ENCODE data around the gene MRPL4. TPM values are rescaled to one million over a fixed set of nuclear protein-coding genes. Genes with fewer than 3 reads are reported as not detected.

Gene MRPL4
- total and polyA plus RNA-seq, 2 of the 13 experiments (the other 11 are each of a cell fraction or from before 2014, with no cell fraction given) = 40.6 to 42.5 TPM

DNA sequence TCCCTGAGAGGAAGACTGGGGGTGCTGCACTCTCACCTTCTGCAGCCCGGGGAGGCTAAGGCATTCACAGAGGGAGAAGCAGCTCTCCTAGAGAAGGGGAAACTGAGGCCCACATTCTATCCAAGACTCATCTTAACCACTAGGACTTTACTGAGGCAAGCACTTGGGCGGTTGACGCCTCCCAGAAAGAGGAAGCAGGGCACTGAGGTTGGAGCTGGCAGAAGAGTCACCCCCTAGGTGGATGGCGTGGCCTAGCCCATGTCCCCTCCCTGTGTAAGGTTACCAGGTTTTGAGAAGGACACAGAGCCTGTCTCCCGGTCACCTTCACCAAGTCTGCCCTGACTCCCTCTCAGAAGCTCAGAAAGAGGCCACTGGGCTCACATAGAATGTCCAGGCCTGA lies 23.6 kb upstream of the MRPL4 start (continued):
- TF ChIP-seq JARID2 (CRISPR knock-in tag; IDR thresholded peaks at IDR 0.05; ENCODE audit: insufficient replicate concordance) (no peak), ZNF83 (CRISPR knock-in tag; IDR thresholded peaks at IDR 0.05; ENCODE audit: borderline replicate concordance) (no peak), ZNF235 (CRISPR knock-in tag; IDR thresholded peaks at IDR 0.05; ENCODE audit: borderline replicate concordance) (no peak), ARID2 (CRISPR knock-in tag; IDR thresholded peaks at IDR 0.05; ENCODE audit: borderline replicate concordance) (no peak)
- TF ChIP-seq, protein P1, sequence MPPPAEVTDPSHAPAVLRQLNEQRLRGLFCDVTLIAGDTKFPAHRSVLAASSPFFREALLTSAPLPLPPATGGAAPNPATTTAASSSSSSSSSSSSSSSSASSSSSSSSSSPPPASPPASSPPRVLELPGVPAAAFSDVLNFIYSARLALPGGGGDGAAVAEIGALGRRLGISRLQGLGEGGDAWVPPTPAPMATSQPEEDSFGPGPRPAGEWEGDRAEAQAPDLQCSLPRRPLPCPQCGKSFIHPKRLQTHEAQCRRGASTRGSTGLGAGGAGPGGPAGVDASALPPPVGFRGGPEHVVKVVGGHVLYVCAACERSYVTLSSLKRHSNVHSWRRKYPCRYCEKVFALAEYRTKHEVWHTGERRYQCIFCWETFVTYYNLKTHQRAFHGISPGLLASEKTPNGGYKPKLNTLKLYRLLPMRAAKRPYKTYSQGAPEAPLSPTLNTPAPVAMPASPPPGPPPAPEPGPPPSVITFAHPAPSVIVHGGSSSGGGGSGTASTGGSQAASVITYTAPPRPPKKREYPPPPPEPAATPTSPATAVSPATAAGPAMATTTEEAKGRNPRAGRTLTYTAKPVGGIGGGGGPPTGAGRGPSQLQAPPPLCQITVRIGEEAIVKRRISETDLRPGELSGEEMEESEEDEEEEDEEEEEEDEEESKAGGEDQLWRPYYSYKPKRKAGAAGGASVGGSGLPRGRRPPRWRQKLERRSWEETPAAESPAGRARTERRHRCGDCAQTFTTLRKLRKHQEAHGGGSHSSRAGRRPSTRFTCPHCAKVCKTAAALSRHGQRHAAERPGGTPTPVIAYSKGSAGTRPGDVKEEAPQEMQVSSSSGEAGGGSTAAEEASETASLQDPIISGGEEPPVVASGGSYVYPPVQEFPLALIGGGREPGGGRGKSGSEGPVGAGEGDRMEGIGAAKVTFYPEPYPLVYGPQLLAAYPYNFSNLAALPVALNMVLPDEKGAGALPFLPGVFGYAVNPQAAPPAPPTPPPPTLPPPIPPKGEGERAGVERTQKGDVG (CRISPR knock-in tag; IDR thresholded peaks at IDR 0.05; ENCODE audit: borderline replicate concordance) = no peak
- TF ChIP-seq, protein P2, sequence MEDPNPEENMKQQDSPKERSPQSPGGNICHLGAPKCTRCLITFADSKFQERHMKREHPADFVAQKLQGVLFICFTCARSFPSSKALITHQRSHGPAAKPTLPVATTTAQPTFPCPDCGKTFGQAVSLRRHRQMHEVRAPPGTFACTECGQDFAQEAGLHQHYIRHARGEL (CRISPR knock-in tag; IDR thresholded peaks at IDR 0.05) = no peak

DNA sequence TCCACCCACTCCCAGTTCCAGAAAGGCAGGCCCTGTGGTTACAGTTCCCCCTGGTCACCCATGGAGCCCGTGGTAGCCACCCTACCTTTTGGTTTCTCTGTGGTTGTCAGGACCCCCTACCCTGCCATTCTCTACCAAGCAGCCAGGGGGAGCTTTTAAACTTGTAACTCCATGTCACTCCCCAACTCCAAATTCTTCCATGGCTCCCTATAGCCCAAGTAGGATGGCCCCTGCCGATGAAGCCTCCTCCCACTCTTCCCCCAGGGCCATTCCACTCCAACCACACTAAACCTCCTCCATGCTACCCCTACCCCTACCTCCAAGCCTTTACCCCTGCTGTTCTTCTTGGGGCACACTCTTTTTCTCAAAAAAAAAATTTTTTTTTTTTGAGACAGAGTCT lies 23.1 kb upstream of the MRPL4 start:
- H3K4me1 ChIP-seq (ENCODE audit: insufficient read depth, low read length) = peaks cover 21% of the 10 kb centered on the region
- no TSS peak for BruUV-seq (replicated peaks)
- H3K36me3 ChIP-seq (replicated peaks in 1 of 2; ENCODE audit: control insufficient read depth in 1 of 2, insufficient read depth in 2 of 2, low read length in 2 of 2) = no peaks in the 10 kb centered on the region
- H3K27me3 ChIP-seq (ENCODE audit: control insufficient read depth in 1 of 2, insufficient read depth in 2 of 2, low read length in 2 of 2) = peaks cover 2 to 11% of the 10 kb centered on the region in 2 experiments; a peak in 4 of 5 replicates
- H3K79me2 ChIP-seq (ENCODE audit: insufficient read depth, low read length) = no peaks in the 10 kb centered on the region
- no peak overlapping the region for H2AFZ ChIP-seq (ENCODE audit: low read length)
- no peak overlapping the region for H3K9ac ChIP-seq (ENCODE audit: insufficient read depth, low read depth, low read length)
- 40% methylated on average over 1 of the region's 2 CpGs for whole genome bisulfite sequencing (ENCODE audit: low lambda C conversion rate)
- ATAC-seq (peak; percentile 29), FAIRE-seq (no peak), DNase-seq (ENCODE audit: low spot score) (peak; percentile 48)
- in situ Hi-C loops (cut with HindIII; ENCODE audit: extremely low pct_ligation_motif_present, low pct_unique_long_range_greater_than_20kb) = no loop called here
- H4K20me1 ChIP-seq (ENCODE audit: insufficient read depth, low read length) = no peaks in the 10 kb centered on the region
- H3K4me2 ChIP-seq (ENCODE audit: low read depth, low read length) = no peak overlapping the region
- no peak overlapping the region for H3K4me3 ChIP-seq (replicated peaks in 1 of 3; ENCODE audit: insufficient read depth in 1 of 3, low read depth in 2 of 3, low read length in 3 of 3)
- intact Hi-C loops (cut with micrococcal nuclease; ENCODE audit: unreplicated experiment) = no loop called here
- POLR2A ChIA-PET = interaction anchor here (0.6 kb wide), 1 partner anchor 11 kb away, joined by 3 read pairs; no protein-coding TSS in a partner anchor
- H3K9me3 ChIP-seq (ENCODE audit: low read length) = no peaks in the 10 kb centered on the region
- H3K27ac ChIP-seq (ENCODE audit: extremely low read length, insufficient read depth, low read length) = no peak overlapping the region
- CTCF ChIA-PET (ENCODE audit: low intra/inter-chr PET ratio, low total read pairs) = interaction anchor here (3.9 kb wide), 1 partner anchor 21 kb away, joined by 33 read pairs; no protein-coding TSS in a partner anchor
- TF ChIP-seq XBP1 (CRISPR knock-in tag; IDR thresholded peaks at IDR 0.05) (no peak), ZMYM3 (CRISPR knock-in tag; IDR thresholded peaks at IDR 0.05) (0 out of 2 replicates have a peak, but pooled peaks have one; percentile 22), RXRA (CRISPR knock-in tag; IDR thresholded peaks at IDR 0.05) (no peak), RBM22 (optimal IDR thresholded peaks at IDR 0.05; ENCODE audit: low read length) (no peak), CBX2 (IDR thresholded peaks at IDR 0.05; ENCODE audit: low read depth, low read length) (no peak), CBX2 (CRISPR knock-in tag; IDR thresholded peaks at IDR 0.05; ENCODE audit: low read depth) (no peak), SP4 (CRISPR knock-in tag; IDR thresholded peaks at IDR 0.05) (no peak)
- TF ChIP-seq, protein P3, sequence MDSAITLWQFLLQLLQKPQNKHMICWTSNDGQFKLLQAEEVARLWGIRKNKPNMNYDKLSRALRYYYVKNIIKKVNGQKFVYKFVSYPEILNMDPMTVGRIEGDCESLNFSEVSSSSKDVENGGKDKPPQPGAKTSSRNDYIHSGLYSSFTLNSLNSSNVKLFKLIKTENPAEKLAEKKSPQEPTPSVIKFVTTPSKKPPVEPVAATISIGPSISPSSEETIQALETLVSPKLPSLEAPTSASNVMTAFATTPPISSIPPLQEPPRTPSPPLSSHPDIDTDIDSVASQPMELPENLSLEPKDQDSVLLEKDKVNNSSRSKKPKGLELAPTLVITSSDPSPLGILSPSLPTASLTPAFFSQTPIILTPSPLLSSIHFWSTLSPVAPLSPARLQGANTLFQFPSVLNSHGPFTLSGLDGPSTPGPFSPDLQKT (CRISPR knock-in tag; IDR thresholded peaks at IDR 0.05; ENCODE audit: borderline replicate concordance) = no peak
- TF ChIP-seq, protein P4, sequence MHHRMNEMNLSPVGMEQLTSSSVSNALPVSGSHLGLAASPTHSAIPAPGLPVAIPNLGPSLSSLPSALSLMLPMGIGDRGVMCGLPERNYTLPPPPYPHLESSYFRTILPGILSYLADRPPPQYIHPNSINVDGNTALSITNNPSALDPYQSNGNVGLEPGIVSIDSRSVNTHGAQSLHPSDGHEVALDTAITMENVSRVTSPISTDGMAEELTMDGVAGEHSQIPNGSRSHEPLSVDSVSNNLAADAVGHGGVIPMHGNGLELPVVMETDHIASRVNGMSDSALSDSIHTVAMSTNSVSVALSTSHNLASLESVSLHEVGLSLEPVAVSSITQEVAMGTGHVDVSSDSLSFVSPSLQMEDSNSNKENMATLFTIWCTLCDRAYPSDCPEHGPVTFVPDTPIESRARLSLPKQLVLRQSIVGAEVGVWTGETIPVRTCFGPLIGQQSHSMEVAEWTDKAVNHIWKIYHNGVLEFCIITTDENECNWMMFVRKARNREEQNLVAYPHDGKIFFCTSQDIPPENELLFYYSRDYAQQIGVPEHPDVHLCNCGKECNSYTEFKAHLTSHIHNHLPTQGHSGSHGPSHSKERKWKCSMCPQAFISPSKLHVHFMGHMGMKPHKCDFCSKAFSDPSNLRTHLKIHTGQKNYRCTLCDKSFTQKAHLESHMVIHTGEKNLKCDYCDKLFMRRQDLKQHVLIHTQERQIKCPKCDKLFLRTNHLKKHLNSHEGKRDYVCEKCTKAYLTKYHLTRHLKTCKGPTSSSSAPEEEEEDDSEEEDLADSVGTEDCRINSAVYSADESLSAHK (CRISPR knock-in tag; IDR thresholded peaks at IDR 0.05; ENCODE audit: borderline replicate concordance) = no peak

Measured in HepG2 (cell line).